HL-60/S4 treated with phorbol 12-myristate 13-acetate at 8.2 ng/mL for 4 days and 3 days (cell line): ENCODE data around the gene SHROOM3.

Source experiments
- in situ Hi-C: fragments of 300-500 bp; cut with MboI; formaldehyde crosslinking; loops from 2 replicates; pipeline ENCODE4 v1.15.0; 2022; ENCODE audit warnings: low sequenced_read_pairs

Gene SHROOM3

DNA sequence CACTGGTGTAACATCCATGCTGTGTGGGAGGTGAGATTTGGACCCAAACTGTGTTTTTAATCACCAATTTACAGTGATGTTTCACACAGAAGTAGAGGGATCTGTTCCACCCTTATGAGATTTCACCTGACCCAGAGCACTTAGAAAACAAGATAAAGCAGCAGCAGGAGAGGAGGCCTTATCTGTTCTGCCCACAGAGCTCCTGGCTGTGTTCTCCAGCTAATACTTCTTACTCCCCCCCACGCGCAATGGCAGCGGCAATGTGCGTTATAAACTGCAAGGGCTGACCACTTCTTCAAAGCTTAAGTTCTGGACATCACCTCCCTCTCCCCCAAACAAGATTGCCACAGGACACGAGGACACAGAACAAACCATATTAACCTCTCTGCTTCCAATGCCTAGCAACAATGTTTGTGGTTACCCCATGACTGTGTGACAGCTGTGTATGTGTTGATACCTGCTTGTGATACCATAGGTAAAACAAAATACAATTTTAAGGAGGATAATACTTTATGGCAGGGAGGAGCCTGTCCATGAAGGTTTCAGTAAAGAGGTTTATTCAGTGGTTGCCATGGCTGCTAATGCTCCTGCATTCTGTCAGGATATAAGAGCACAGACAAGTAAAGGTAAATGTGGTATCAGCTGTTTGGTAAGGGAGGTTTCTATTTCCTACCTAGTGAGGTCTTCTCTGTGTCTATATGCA lies 252.9 kb downstream of the SHROOM3 start:
- in situ Hi-C loops, result no loop called here

DNA sequence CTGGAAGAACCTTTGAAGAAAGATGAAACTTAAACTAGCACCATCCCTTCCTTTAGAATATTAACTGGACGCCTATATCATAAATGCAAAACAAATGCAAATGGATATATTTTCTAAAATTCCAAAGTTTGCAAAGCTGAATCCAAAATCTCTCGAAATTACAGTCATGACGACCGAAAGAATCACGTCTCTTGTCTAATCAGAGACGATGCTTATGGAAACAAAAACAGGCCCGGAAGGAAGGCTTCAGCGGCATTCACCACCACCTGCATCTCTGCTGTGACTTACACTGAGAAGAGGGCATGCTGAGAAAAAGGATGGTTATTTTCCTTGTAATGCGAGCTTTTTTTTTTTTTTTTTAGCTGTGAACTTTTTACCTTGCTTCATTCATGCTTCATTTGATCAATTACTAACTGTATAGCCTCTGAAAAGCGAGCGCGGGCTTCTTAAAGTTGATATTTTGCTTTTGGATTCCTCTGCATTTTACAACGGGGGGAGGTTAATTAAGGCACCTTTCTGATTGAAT lies 253.7 kb downstream of the SHROOM3 start:
- in situ Hi-C loops, result no loop called here

DNA sequence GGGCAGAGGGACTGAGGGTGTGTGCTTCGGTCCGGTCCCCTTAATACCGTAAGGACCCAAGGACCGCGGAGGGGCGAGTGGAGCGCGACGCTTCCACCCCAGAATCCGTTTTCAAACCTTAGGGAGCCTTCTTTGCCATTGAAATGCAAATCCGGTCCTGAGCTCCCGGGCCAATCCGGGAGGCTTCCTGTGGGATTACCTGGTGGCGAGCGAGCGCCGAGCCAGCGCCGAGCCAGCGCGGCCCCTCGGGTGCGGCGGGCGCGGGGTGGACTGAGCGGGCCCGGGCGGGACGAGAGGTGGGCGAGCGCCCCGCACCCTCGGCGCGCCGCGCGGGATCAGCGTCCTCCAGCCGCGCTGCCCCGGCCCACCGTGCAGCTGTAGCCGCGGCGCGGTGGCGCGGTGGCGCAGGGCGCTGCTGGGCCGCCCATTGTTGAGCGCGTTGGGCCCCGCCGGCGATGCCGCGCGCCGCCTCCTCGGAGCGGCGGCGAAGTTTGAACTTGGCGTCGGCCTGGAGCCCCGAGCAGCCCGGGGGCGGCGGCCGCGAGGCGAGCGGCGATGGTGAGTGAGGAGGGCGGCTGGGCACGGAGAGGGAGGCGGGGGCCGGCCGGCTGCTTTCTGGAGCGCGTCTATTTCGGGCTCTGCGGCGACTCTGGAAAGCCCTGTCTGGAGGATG lies 254.3 kb downstream of the SHROOM3 start:
- in situ Hi-C loops, result no loop called here

DNA sequence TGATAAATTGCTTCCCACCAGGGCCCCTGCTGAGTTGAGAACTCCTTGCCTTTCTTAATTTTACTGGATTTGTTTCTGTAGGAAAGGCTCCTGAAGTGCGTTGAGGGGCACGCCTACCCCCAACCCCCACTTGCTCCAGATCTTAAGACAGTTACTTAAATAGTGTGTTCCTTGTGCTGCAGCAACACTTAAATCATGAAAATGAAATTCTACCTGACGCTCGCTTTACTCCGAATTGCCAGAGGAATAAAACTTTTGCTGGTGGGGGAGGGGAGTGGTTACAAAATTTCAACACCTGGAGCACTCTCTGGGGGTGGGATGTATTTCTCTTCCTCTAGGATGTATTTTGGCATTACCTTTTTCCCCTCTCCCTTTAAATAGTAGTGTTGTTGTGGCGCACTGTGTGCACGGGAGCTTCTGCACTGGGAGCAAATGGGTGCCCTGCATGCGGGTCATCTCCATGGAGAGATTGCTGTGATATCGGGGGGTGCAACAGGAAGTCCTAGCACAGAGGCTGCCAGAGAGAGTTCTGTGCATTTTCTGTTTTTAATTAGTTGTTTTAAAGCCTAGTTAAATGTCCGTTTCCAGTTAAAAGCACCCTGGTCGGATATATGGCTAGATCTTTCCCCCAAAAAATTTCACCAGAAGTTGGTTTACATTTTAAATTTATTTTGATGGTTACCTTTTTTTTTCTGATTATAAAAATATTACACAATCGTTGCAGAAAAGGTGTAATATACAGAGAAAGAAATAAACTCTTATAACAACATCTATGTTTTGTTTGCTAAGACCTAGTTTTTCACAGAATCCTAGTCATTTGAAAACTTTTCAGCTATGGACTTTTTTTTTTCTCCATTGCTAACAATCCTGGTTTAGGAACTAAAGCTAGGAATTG lies 255.2 kb downstream of the SHROOM3 start:
- in situ Hi-C loops, result no loop called here

DNA sequence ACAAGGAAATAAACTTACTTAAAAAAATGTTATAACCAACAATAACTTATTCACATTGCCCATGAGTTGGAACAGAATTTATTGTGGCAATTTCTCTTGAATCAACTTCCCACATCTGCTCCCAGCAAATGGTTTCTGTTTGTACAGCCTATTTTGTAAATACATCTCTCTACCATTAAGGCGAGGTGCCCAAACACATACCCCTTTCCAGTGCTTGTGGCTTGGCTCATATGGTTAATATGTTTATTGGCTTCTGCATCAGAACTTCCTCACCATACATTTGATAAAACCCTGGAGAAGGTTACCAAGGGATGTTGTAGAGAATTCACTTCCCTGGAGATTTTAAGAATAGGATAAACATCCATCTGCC lies 255.9 kb downstream of the SHROOM3 start:
- in situ Hi-C loops, result no loop called here

DNA sequence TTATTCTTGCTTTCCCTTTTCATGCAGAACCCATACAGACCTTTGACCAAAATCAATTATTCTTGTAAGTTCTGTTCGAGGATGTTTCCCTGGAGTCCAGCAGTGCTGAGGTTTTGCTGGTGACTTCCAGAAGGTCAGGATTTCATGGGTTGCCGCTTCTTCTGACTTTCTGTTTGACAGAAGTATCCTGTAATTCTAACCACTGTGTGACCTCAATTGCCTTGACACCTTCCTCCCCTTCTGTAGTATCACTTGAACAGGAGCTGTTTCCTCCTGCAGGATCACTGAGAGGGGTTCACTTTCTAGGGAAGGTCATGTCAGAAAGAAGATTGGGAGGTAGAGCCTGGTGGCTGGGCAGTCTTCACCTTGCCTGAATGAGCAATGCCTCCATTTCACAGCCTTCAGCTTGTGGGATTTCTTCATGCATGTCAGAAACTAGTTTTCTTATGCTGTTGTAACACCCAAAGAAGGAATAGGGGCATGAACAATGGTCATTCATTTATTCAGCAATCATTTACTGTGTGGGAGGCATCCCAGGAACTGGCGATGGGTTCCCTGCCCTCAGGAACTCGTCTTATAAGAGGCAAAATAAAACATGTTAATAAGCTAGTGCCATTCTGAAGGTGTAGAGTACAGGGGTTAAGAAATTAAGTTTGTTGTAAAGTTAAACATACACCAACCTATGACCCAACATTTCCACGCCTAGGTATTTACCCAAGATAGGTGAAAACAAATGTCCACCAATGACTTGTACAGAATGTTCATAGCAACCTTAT lies 257.0 kb downstream of the SHROOM3 start:
- in situ Hi-C loops, result no loop called here

DNA sequence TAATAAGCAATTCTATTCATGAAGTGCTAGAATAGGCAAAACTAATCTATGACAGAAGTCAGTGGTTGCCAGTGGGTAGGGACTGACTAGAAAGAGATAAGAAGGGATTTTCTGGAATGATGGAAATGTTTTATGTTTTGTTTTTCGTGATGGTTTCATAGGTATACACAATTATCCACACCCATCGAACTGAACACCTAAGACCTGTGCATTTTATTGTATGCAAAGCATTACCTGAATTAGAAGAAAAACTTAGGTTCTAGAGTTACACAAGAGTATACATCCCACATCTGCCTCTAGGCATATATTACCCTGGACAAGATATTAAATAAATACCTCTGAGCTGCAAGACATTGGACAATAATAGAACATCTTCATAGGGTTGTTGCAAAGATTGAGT lies 257.7 kb downstream of the SHROOM3 start:
- in situ Hi-C loops, result no loop called here

DNA sequence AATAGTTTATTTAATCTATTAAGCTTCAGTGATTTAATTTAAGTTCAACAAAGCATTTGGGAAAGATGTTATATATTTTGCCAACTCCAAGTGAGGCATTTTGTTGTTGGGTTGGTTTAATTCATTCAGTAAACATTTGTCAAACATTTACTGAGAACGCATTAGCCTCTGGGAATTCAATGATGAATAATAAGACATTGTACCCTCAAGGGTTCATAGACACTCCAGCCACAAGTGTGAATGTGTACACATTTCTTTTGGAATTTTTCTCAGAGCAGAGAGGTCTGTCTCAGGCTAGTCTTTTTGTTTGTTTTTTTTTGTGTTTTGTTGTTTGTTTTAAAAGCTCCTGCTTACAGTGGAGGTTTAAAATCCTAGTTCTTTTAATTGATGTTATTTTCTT lies 259.0 kb downstream of the SHROOM3 start:
- in situ Hi-C loops, result no loop called here

DNA sequence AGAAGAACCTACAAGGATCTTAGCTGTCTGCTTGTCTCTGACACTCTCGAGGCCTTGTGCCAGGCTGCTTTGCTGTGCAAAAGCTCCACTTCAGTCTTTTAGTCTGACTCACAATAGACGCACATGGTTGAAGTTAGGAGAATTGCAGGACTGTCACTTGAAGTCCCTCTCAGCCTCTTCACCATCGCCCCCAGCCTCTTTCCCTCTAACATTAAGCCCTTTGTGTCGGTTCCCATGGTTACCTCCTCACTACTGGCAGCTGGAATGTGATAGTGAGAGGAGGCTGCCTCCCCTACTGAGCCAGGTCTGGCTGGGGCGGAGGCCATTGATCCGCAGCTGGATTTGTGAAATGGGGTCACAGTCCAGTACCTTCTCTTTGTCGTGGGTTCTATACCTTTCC lies 261.1 kb downstream of the SHROOM3 start:
- in situ Hi-C loops, result no loop called here

DNA sequence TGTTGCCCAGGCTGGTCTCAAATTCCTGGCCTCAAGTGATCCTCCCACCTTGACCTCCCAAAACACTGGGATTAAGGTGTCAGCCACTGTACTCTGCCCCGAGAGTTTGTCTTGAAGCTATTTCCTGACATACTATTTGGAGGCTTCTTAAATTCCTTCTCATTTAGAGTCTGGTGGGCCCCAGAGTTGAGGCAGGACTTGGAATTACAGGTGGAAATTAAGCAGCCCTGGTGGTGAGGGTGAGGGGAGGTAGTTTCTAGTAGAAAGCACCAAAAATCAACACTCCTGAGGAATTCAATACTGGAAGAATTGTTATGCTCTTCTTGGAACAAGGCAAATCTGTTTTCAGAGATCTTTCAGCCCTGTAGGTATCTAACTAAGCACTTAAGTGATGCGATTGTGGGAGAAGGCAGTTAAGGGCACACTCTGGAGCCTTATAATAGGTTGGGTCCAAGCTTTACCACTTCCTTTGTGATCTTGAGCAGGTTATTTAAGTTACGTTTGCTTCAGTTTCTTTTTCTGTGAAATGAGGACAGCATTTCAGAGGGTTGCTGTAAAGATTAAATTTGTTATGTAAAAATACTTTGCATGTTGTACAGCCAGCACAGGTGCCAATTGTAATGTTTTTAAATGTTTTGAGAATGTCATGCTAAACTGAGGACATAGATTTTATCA lies 262.2 kb downstream of the SHROOM3 start:
- in situ Hi-C loops, result no loop called here

DNA sequence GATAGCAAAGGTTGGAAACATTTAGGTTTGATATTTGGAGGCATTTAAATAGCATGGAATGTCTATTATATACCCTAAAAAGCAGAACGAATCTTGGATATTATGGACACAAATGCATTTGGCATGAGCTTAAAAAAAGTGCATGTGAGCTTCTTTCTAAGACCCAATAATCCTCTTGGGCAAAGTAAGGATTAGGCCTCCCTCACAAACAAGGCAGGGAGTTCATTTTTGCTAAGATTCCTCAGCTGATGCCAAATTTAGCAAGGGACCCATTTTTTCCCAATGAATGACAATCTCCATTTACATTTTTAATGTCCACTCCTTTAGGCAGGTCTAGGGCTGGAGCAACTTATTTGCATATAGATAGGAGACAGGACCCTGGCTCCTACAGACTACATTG lies 263.1 kb downstream of the SHROOM3 start:
- in situ Hi-C loops, result no loop called here

DNA sequence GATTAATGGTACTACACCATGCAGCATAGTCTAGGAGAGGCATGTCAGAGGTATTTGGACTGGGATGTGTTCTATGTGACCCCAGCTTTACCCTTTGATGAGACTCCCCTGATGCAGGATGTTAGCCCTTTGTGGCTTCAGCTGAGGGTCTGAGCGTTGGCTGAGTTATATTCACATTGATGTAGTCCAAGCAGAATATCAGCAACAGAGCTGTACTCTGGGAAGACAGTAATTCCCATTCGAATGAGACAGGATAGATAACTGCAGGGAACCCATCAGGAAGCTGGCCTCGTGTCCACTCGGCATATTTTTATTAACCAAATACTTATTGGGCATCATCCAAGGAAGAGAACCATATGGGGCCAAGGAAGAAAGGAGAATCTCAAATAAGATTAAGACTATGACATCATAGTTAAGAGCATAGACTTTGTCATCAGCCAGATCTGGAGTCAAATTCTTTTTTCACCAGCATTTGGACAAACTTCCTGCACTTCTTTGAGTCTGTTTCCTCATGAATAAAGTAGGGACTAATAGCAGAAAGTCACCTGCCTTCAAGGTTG lies 264.8 kb downstream of the SHROOM3 start:
- in situ Hi-C loops, result no loop called here

DNA sequence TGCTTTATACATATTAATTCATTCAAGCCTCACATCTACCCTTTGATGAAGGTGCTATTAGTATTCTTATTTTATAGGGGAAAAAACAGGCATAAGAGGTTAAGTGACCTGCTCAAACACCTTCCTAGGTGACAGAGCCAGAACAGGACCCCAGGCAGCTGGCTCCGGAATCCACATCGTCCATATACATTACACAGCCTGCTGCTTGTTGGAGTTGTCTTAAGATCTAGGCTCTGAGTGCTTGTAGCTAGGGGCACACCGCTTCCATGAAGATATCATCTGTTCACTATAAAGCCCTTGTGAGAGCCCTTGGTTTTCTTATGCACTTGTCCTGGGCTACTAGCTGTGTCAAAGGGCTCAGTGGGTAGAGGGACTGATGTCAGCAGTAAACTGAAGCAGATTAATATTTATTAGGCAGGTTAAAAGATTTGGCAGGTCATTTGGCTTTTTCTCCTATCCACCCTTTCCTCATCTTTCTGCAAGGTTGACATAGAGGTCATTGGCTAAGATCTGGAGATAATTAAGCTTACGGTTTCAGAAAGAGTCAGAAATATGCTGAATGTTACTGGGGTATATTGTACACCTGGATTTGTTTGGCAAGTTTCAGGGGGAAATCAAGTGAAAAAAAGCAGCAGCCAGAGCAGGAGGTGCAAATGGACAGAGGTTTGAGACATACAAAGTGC lies 267.6 kb downstream of the SHROOM3 start:
- in situ Hi-C loops, result no loop called here

DNA sequence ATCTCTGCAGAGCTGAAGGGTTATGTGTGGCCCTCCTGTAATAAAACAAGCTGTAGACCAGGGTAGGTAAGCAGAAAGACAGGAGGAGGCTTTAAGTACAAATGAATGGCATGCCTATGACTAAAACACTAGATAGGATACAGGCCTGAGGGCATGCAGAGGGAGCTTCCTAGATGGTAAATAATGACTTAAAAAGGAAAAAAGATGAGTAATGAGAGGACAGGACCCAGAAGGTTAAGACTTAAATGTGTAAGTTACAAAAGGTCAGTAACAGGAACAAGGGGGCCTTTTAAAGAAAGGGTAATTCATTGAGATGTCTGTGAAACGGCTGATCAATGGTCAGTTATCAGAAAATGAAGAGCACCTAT lies 268.1 kb downstream of the SHROOM3 start:
- in situ Hi-C loops, result no loop called here

DNA sequence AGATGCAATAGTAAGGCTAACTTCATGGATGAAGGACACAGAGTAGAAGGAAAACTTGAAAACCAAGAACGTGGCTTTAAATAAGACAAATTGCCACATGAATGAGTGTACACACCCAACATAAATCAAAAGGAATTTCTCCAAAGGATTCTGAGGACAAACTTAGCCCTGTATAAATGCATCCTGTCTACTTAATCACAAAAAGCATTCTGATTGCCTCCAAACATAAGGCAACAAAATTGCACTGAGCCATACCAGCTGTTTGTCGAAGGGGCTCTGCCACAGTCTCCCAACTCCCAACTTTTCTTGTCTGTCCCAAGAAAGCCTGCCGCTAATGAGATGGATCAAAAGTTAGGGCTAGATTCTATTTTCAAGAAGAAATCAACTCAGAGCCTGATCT lies 268.6 kb downstream of the SHROOM3 start:
- in situ Hi-C loops, result no loop called here

DNA sequence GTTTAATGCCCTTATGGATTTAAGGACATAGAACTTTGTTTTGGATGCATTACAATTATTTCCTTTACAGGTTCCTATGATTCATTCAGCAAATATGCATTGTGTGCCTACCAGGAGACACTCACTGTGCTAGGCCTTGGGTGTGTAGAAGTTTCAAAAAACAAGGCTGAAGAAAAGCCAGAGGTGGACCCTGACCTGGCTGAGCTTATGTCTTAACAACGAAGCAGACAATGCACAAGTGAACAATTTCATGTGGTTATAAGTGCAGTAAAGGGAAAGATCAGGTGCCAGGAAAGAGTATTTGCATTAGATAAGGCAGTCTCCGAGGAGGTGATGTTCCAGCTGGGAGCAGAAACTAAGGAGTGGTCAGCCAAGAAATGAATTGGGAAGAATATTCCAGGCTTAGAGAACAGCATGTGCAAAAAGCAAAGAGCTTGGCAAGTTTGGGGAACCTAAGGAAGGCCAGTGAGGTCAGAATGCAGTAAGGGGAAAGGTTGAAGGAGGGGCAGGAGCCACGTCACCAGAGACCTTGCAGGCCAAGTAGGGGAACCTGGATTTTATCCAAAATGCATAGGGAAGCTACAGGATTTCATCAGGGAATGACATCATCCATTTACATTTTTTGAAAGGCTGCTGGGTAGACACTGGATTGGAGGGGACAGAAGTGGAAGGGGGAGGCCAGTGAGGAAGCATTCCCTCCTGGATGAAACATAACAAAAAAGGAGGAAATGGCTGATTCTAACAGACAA lies 269.3 kb downstream of the SHROOM3 start:
- in situ Hi-C loops, result no loop called here

DNA sequence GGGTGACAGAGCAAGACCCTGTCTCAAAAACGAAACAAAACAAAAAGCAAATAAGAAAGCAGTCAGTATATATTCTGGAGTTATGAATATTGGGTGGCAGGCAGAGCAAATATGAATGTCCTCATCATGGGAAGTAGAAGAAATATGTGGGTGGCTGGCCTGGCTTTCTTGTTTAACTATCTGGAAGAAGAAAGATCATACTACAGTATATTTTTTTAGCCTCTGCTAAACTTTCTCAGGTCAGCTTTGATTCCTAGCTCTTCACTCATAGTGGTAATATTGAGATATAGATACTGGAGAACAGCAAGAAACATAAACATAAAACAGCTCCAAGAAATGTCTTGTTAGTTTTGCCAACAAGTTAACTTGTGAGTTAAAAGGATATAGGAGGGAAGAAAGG lies 270.4 kb downstream of the SHROOM3 start:
- in situ Hi-C loops, result no loop called here

DNA sequence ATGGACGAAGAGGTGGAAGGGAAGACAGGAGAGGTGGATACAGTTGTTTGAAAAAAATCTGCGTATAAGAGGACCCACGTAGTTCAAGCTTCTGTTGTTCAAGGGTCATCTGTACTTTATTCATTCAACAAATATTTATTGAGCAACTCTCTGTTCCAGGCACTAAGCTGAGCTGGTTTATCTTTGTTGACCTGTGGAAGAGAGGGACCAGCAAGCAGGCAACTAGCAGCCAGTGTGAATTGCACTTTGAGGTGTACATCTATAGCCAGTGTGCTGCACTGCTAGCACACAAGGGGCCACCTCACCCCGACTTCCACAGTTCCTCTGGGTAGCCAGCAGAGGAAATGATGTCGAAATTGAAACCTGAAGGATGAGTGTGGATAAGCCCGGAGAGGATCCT lies 271.6 kb downstream of the SHROOM3 start:
- in situ Hi-C loops, result no loop called here
